Amygdala (tissue), 56 donors: ENCODE measurements around the gene CCT5.
"Not testable (repeated sequence)": the region's sequence is repeated elsewhere in the genome, so short reads cannot be mapped to it uniquely, and the experiment has no call there.

ENCODE experiments used
- DNase-seq, 56 donors: peaks; one replicate each; lab custom pipeline; 2025; lab: John Stamatoyannopoulos, UW

Gene CCT5

GRCh38 chr5:10244342-10244944 is 5.6 kb upstream of the CCT5 start:
- DNase-seq = no peak

GRCh38 chr5:10246761-10247160 is 3.3 kb upstream of the CCT5 start:
- no peak for DNase-seq

GRCh38 chr5:10247217-10247616 is 2.9 kb upstream of the CCT5 start:
- DNase-seq = not testable (repeated sequence)

- DNase-seq = peak in 1 of 56 donors; percentile 23
Observed at GRCh38 chr5:10248378-10249260, 1.5 kb upstream of the CCT5 start.

- peak in 1 of 56 donors; percentile 32 for DNase-seq
Observed at GRCh38 chr5:10250806-10251276, 761 bp downstream of the CCT5 start.

GRCh38 chr5:10251405-10251804 is 1.3 kb downstream of the CCT5 start:
- no peak for DNase-seq

- no peak for DNase-seq
Observed at GRCh38 chr5:10253390-10253789, 3.3 kb downstream of the CCT5 start.

GRCh38 chr5:10254686-10255085 is 4.6 kb downstream of the CCT5 start:
- DNase-seq = no peak

- DNase-seq = no peak
Observed at GRCh38 chr5:10257870-10258269, 7.8 kb downstream of the CCT5 start.

- DNase-seq = no peak
Observed at GRCh38 chr5:10259899-10260298, 9.8 kb downstream of the CCT5 start.

GRCh38 chr5:10261065-10261464 is 11.0 kb downstream of the CCT5 start:
- no peak for DNase-seq

- DNase-seq = peak in 2 of 56 donors; percentile 6 to 15
Observed at GRCh38 chr5:10262121-10262774, 12.2 kb downstream of the CCT5 start.

- no peak for DNase-seq
Observed at GRCh38 chr5:10262995-10263394, 12.9 kb downstream of the CCT5 start.

- no peak for DNase-seq
Observed at GRCh38 chr5:10264604-10265003, 14.5 kb downstream of the CCT5 start.

GRCh38 chr5:10265245-10266109 is 15.4 kb downstream of the CCT5 start:
- no peak for DNase-seq

- no peak for DNase-seq
Observed at GRCh38 chr5:10266137-10266536, 16.1 kb downstream of the CCT5 start.

- DNase-seq = no peak
Observed at GRCh38 chr5:10266839-10267238, 16.8 kb downstream of the CCT5 start.

GRCh38 chr5:10268100-10268499 is 18.0 kb downstream of the CCT5 start:
- DNase-seq = no peak

GRCh38 chr5:10272053-10272874 is 22.2 kb downstream of the CCT5 start:
- no peak for DNase-seq

- DNase-seq = not testable (repeated sequence)
Observed at GRCh38 chr5:10272875-10273209, 22.8 kb downstream of the CCT5 start.
